Calu3 (cell line): ENCODE data around the gene ARHGEF10L. TPM values are rescaled to one million over a fixed set of nuclear protein-coding genes. Genes with fewer than 3 reads are reported as not detected.

Experiments
- BruUV-seq: library from RNA; stranded (reverse); fragments of 400-500 nt; replicated peaks from 2 replicates; lab custom pipeline; 2021; lab: Mats Ljungman, UMichigan
- CTCF ChIA-PET: fragments of 300-600 bp; sonication (Branson Sonifier 250); formaldehyde crosslinking; loops from one replicate; lab custom pipeline; 2022; ENCODE audit warnings: antibody characterized with exemption; lab: Charles Lee
- DNase-seq: peaks from one replicate; pipeline ENCODE4 v3.0.0; 2022
- H3K27ac Mint-ChIP-seq: one replicate; pipeline ENCODE4 v1.8.0; 2022; ENCODE audit warnings: mixed read lengths; ENCODE audit not compliant: unreplicated experiment
- H3K27me3 Mint-ChIP-seq: one replicate; pipeline ENCODE4 v1.8.0; 2022; ENCODE audit warnings: mixed read lengths; ENCODE audit not compliant: unreplicated experiment
- H3K36me3 Mint-ChIP-seq: one replicate; pipeline ENCODE4 v1.8.0; 2022; ENCODE audit warnings: mild to moderate bottlenecking, moderate library complexity, mixed read lengths; ENCODE audit not compliant: insufficient read depth, unreplicated experiment
- H3K4me1 Mint-ChIP-seq: one replicate; pipeline ENCODE4 v1.8.0; 2022; ENCODE audit warnings: mild to moderate bottlenecking, low read depth, mixed read lengths; ENCODE audit not compliant: unreplicated experiment
- H3K4me3 Mint-ChIP-seq: one replicate; pipeline ENCODE4 v1.8.0; 2022; ENCODE audit warnings: mild to moderate bottlenecking, low read depth, moderate library complexity, mixed read lengths; ENCODE audit not compliant: unreplicated experiment
- H3K9me3 Mint-ChIP-seq: one replicate; pipeline ENCODE4 v1.8.0; 2022; ENCODE audit warnings: low read depth, mixed read lengths; ENCODE audit not compliant: unreplicated experiment
- CTCF ChIP-seq: fragments of 200-600 bp; IDR thresholded peaks from one replicate; pipeline ENCODE4 v1.8.0; 2022; ENCODE audit warnings: antibody characterized with exemption; ENCODE audit not compliant: unreplicated experiment
- intact Hi-C: fragments of 100-400 bp; cut with micrococcal nuclease; formaldehyde crosslinking; loops from one replicate; pipeline ENCODE4 v1.10.0; 2022; ENCODE audit not compliant: unreplicated experiment
- total RNA-seq: library from RNA; stranded (reverse); gene quantifications from 2 replicates; pipeline ENCODE4 v1.2.3, GENCODE V29; 2022

The ARHGEF10L gene
- total RNA-seq, 1 experiment from 2014 or later = 20.1 TPM

- no peaks in the 10 kb centered on the region for H3K9me3 Mint-ChIP-seq
- no peak overlapping the region for H3K27ac Mint-ChIP-seq
These were observed 151.6 kb downstream of the ARHGEF10L start for GRCh38 chr1:17690906-17691634.

GRCh38 chr1:17692645-17693044, 153.1 kb downstream of the ARHGEF10L start:
- Mint-ChIP-seq H3K27me3 (no peaks in the 10 kb centered on the region), H3K9me3 (no peaks in the 10 kb centered on the region), H3K4me3 (no peak overlapping the region), H3K4me1 (no peaks in the 10 kb centered on the region), H3K36me3 (peaks cover 12% of the 10 kb centered on the region), H3K27ac (peak overlapping the region; percentile 13)
- no TSS peak for BruUV-seq
- CTCF ChIA-PET = no interaction called here
- no peak for TF ChIP-seq CTCF
- intact Hi-C loops = no loop called here
- DNase-seq = no peak

More at GRCh38 chr1:17690906-17691634, 151.6 kb downstream of the ARHGEF10L start:
- intact Hi-C loops = no loop called here
- H3K27me3 Mint-ChIP-seq = no peaks in the 10 kb centered on the region
- no TSS peak for BruUV-seq
- H3K4me3 Mint-ChIP-seq = no peak overlapping the region
- no peak for DNase-seq
- H3K4me1 Mint-ChIP-seq = no peaks in the 10 kb centered on the region
- TF ChIP-seq CTCF = no peak
- peaks cover 8% of the 10 kb centered on the region for H3K36me3 Mint-ChIP-seq
- CTCF ChIA-PET = no interaction called here

GRCh38 chr1:17696417-17697301, 157.2 kb downstream of the ARHGEF10L start:
- H3K9me3 Mint-ChIP-seq = no peaks in the 10 kb centered on the region
- CTCF ChIA-PET = interaction anchor here (0.9 kb wide), 1 partner anchor 35 kb away, joined by 3 read pairs; no protein-coding TSS in a partner anchor
- H3K4me1 Mint-ChIP-seq = no peaks in the 10 kb centered on the region

More at GRCh38 chr1:17696417-17697301, 157.2 kb downstream of the ARHGEF10L start:
- H3K36me3 Mint-ChIP-seq = peaks cover 12% of the 10 kb centered on the region
- no peak for TF ChIP-seq CTCF
- no peak for DNase-seq
- H3K4me3 Mint-ChIP-seq = no peak overlapping the region
- peaks cover 14% of the 10 kb centered on the region for H3K27me3 Mint-ChIP-seq
- no TSS peak for BruUV-seq
- intact Hi-C loops = no loop called here
- no peak overlapping the region for H3K27ac Mint-ChIP-seq
